GM23248 (cell line): ENCODE data around the gene MDFIC.

ENCODE experiments used
- EZH2 ChIP-seq: fragments of 200-600 bp; sonication (generic); IDR thresholded peaks from 2 replicates; pipeline ENCODE4 v1.6.1; 2018; ENCODE audit warnings: antibody characterized with exemption, mild to moderate bottlenecking; ENCODE audit not compliant: insufficient read depth, poor library complexity, severe bottlenecking
- EZH2phosphoT487 ChIP-seq: fragments of 200-600 bp; sonication (generic); IDR thresholded peaks from 2 replicates; pipeline ENCODE4 v1.6.1; 2018; ENCODE audit warnings: antibody characterized with exemption, moderate library complexity, mild to moderate bottlenecking, low read depth; ENCODE audit not compliant: insufficient read depth

- no peak for TF ChIP-seq EZH2
- no peak for TF ChIP-seq EZH2phosphoT487
Measured at GRCh38 chr7:114975401-114975800, 53.5 kb downstream of the MDFIC start.
